Purkinje cell (primary cell): ENCODE measurements around the gene CYLC1. TPM values are rescaled to one million over a fixed set of nuclear protein-coding genes. Genes with fewer than 3 reads are reported as not detected.

ENCODE experiments used
- polyA plus RNA-seq: library from polyadenylated mRNA; unstranded; fragments of >200 nt; fragmentation: Nextera tagmentation; gene quantifications from 2 replicates; pipeline ENCODE4 v1.2.1, GENCODE V29; 2014

The CYLC1 gene, protein sequence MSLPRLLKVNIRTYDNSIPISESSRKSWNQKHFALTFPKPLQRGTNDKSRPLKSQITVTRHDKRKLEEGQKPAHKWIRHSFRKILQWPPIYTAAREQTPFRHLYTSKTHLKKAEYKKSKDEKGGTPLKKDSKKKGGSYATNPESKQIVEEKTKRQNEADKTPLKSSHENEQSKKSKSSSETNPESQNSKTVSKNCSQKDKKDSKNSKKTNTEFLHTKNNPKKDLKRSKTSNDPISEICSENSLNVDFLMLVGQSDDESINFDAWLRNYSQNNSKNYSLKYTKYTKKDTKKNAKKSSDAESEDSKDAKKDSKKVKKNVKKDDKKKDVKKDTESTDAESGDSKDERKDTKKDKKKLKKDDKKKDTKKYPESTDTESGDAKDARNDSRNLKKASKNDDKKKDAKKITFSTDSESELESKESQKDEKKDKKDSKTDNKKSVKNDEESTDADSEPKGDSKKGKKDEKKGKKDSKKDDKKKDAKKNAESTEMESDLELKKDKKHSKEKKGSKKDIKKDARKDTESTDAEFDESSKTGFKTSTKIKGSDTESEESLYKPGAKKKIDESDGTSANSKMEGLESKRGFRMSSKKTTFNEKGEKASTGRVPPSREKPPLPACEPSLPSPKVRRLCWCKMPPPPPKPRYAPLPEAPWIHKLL
- polyA plus RNA-seq: not detected in 2 replicates

DNA sequence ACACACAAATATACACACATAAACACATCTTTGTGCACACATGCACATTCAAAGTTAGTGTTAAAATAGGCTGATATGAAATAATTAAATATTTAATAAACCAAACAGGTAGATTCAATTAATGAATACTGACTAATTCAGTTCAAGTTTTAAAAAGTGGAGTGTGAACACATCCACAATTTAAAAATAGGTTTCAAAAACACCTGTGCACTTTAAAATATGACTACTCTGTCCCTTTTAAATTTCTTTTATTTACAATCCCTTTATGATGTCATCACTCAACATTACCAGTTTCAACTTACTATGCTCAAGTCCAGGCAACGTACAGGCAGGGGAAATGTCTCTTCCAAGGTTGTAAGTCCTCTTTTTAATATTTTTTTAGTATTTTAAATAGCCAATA lies at the start of gene CYLC1:
Gene CYLC1, plus strand, starts transcription at position 301 of the 400 bp plus-strand sequence. Its CDS starts 37 bp downstream, at position 338.

